ENCODE measurements around the gene PEF1.

- TF ChIP-seq GABPA (IDR thresholded peaks at IDR 0.05; ENCODE audit: borderline replicate concordance, insufficient read depth, low read length) (no peak), POLR2AphosphoS5 (IDR thresholded peaks at IDR 0.05; ENCODE audit: low read depth, low read length) (no peak), EP300 (IDR thresholded peaks at IDR 0.05; ENCODE audit: borderline replicate concordance in 1 of 2, low read depth in 2 of 2, low read length in 2 of 2) (no peak), ATF2 (IDR thresholded peaks at IDR 0.05; ENCODE audit: low read length) (no peak), CHD2 (IDR thresholded peaks at IDR 0.05; ENCODE audit: low read length) (no peak), CTCF (IDR thresholded peaks at IDR 0.05; ENCODE audit: control extremely low read depth in 1 of 3, insufficient read depth in 1 of 3, low read depth in 1 of 3, low read length in 3 of 3) (no peak), GTF2F1 (IDR thresholded peaks at IDR 0.05; ENCODE audit: borderline replicate concordance, low read depth, low read length) (no peak), POLR2A (IDR thresholded peaks at IDR 0.05; ENCODE audit: control extremely low read depth in 1 of 2, low read depth in 2 of 2, low read length in 2 of 2) (no peak), PHF8 (conservative IDR thresholded peaks at IDR 0.05; ENCODE audit: low read depth, low read length) (no peak), MAX (IDR thresholded peaks at IDR 0.05) (no peak), SRF (IDR thresholded peaks at IDR 0.05; ENCODE audit: low read depth, low read length) (no peak), USF2 (IDR thresholded peaks at IDR 0.05; ENCODE audit: low read length) (no peak), MAFK (IDR thresholded peaks at IDR 0.05; ENCODE audit: low read depth, low read length) (no peak)
These were observed 27.3 kb downstream of the PEF1 start, which contains the start of gene HCRTR1 for GRCh38 chr1:31617218-31617915.
